WTC11 (cell line): ENCODE measurements around the gene RCAN3.

ENCODE experiments used
- ATF1 ChIP-seq: sonication (generic); formaldehyde crosslinking; IDR thresholded peaks from 2 replicates; pipeline ENCODE4 v1.8.1; 2023; ENCODE audit warnings: mild to moderate bottlenecking, moderate library complexity, missing genetic modification reagents
- CBFB ChIP-seq: sonication (generic); formaldehyde crosslinking; IDR thresholded peaks from 2 replicates; pipeline ENCODE4 v1.8.1; 2022; ENCODE audit warnings: mild to moderate bottlenecking, low read depth, missing genetic modification reagents
- CTCF ChIP-seq: fragments of 200-600 bp; IDR thresholded peaks from 2 replicates; pipeline ENCODE4 v1.8.0; 2022; ENCODE audit warnings: antibody characterized with exemption
- ETV6 ChIP-seq: sonication (generic); formaldehyde crosslinking; IDR thresholded peaks from 2 replicates; pipeline ENCODE4 v1.8.1; 2022; ENCODE audit warnings: mild to moderate bottlenecking, missing genetic modification reagents
- FOXK1 ChIP-seq: sonication (generic); formaldehyde crosslinking; IDR thresholded peaks from 2 replicates; pipeline ENCODE4 v1.8.0; 2022; ENCODE audit warnings: mild to moderate bottlenecking, moderate library complexity, missing genetic modification reagents
- HMGXB4 ChIP-seq: sonication (generic); formaldehyde crosslinking; IDR thresholded peaks from 2 replicates; pipeline ENCODE4 v1.8.1; 2023; ENCODE audit warnings: mild to moderate bottlenecking, moderate library complexity, missing genetic modification reagents
- NFATC4 ChIP-seq: fragments of 250-450 bp; sonication (Bioruptor Pico); IDR thresholded peaks from 2 replicates; pipeline ENCODE4 v1.9.0; 2021; ENCODE audit warnings: mild to moderate bottlenecking
- NFYB ChIP-seq: sonication (generic); formaldehyde crosslinking; conservative IDR thresholded peaks from 2 replicates; pipeline ENCODE4 v1.8.0; 2022; ENCODE audit warnings: low read depth, missing genetic modification reagents
- SMAD3 ChIP-seq: sonication (generic); formaldehyde crosslinking; IDR thresholded peaks from 2 replicates; pipeline ENCODE4 v1.8.0; 2022; ENCODE audit warnings: missing genetic modification reagents, mild to moderate bottlenecking, borderline replicate concordance
- USF1 ChIP-seq: sonication (generic); formaldehyde crosslinking; IDR thresholded peaks from 2 replicates; pipeline ENCODE4 v1.8.0; 2022; ENCODE audit warnings: mild to moderate bottlenecking, missing genetic modification reagents
- ZNF138 ChIP-seq: sonication (generic); formaldehyde crosslinking; conservative IDR thresholded peaks from 2 replicates; pipeline ENCODE4 v1.8.1; 2022; ENCODE audit warnings: mild to moderate bottlenecking, moderate library complexity, missing genetic modification reagents
- ZNF219 ChIP-seq: sonication (generic); formaldehyde crosslinking; IDR thresholded peaks from 2 replicates; pipeline ENCODE4 v1.8.0; 2023; ENCODE audit warnings: missing genetic modification reagents, mild to moderate bottlenecking, borderline replicate concordance
- TF ChIP-seq, protein P1 (sequence below): sonication (generic); formaldehyde crosslinking; IDR thresholded peaks from 2 replicates; pipeline ENCODE4 v1.8.0; 2022; ENCODE audit warnings: mild to moderate bottlenecking, missing genetic modification reagents
- TF ChIP-seq, protein P2 (sequence below): sonication (generic); formaldehyde crosslinking; conservative IDR thresholded peaks from 2 replicates; pipeline ENCODE4 v1.8.1; 2022; ENCODE audit warnings: mild to moderate bottlenecking, missing genetic modification reagents

GRCh38 chr1:24564695-24565094, 62.1 kb downstream of the RCAN3 start:
- no peak for TF ChIP-seq CBFB (CRISPR knock-in tag)
- TF ChIP-seq, protein P1, sequence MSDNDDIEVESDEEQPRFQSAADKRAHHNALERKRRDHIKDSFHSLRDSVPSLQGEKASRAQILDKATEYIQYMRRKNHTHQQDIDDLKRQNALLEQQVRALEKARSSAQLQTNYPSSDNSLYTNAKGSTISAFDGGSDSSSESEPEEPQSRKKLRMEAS (CRISPR knock-in tag): no peak
- TF ChIP-seq, protein P2, sequence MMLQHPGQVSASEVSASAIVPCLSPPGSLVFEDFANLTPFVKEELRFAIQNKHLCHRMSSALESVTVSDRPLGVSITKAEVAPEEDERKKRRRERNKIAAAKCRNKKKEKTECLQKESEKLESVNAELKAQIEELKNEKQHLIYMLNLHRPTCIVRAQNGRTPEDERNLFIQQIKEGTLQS (CRISPR knock-in tag): no peak
- TF ChIP-seq CTCF: no peak
- TF ChIP-seq NFYB (CRISPR knock-in tag): no peak
- no peak for TF ChIP-seq FOXK1 (CRISPR knock-in tag)
- no peak for TF ChIP-seq ZNF138
- no peak for TF ChIP-seq ATF1 (CRISPR knock-in tag)
- no peak for TF ChIP-seq HMGXB4 (CRISPR knock-in tag)
- no peak for TF ChIP-seq ETV6 (CRISPR knock-in tag)
- TF ChIP-seq ZNF219 (CRISPR knock-in tag): no peak
- TF ChIP-seq SMAD3: no peak
- no peak for TF ChIP-seq NFATC4
- no peak for TF ChIP-seq USF1 (CRISPR knock-in tag)
